GM12878 (cell line): ENCODE results near the gene PPT2. TPM values are rescaled to one million over a fixed set of nuclear protein-coding genes. Genes with fewer than 3 reads are reported as not detected.
A peak's percentile ranks its signal among the peaks of the same experiment; 100 is the strongest.

ENCODE experiments used
- ATAC-seq: fragments of 200-7000 bp; cut with Tn5 transposase; 3 replicates; pipeline ENCODE4 v1.9.1; 2020; ENCODE audit warnings: mild to moderate bottlenecking, moderate library complexity
- BruUV-seq: library from RNA; stranded (reverse); fragments of 400-500 nt; replicated peaks from 2 replicates; lab custom pipeline; 2021; lab: Mats Ljungman, UMichigan
- CTCF ChIA-PET: fragments of 300-600 bp; sonication (Branson Sonifier 250); formaldehyde crosslinking; extraction: SDS; loops from one replicate; lab custom pipeline; 2021; ENCODE audit warnings: inconsistent platforms; lab: Yijun Ruan, JAX
- POLR2A ChIA-PET: fragments of 350-600 bp; formaldehyde crosslinking; extraction: SDS; loops from one replicate; lab custom pipeline; 2021; ENCODE audit warnings: inconsistent platforms; lab: Charles Lee
- RAD21 ChIA-PET: fragments of 300-600 bp; sonication (Branson Sonifier 250); formaldehyde crosslinking; loops from one replicate; lab custom pipeline; 2023; ENCODE audit warnings: antibody characterized with exemption; ENCODE audit not compliant: unreplicated experiment; lab: Charles Lee
- SMC1A ChIA-PET: fragments of 300-600 bp; sonication (Branson Sonifier 250); formaldehyde crosslinking; loops from one replicate; lab custom pipeline; 2023; ENCODE audit not compliant: unreplicated experiment, uncharacterized antibody; lab: Charles Lee
- DNase-seq: peaks from one replicate; pipeline ENCODE4 v3.0.0-alpha.2; 2011; ENCODE audit warnings: low read depth, low spot score
- FAIRE-seq: peaks from 3 replicates; lab custom pipeline; 2011; peaks lifted over from hg19 to GRCh38; lab: Jason Lieb, UNC
- H2AFZ ChIP-seq: 2 replicates; pipeline ENCODE4 v1.6.0; 2011; ENCODE audit warnings: low read depth, low read length, control low read depth; ENCODE audit not compliant: control insufficient read depth
- H3K27ac ChIP-seq: 2 replicates; pipeline ENCODE4 v1.5.1; 2011; ENCODE audit warnings: control low read depth; ENCODE audit not compliant: control insufficient read depth, insufficient read depth
- H3K27me3 ChIP-seq, 2 experiments: replicated peaks in 1 of 2; 2 replicates each; pipeline versions ENCODE4 v1.6.0 to v1.6.1; 2011; ENCODE audit warnings: low read length in 1 of 2; ENCODE audit not compliant: control insufficient read depth in 2 of 2, insufficient read depth in 2 of 2
- H3K36me3 ChIP-seq, 2 experiments: 2 replicates each; pipeline ENCODE4 v1.5.1; 2011; ENCODE audit warnings: low read length in 1 of 2; ENCODE audit not compliant: control insufficient read depth in 2 of 2, insufficient read depth in 2 of 2
- H3K4me1 ChIP-seq: 2 replicates; pipeline ENCODE4 v1.6.1; 2011; ENCODE audit warnings: mild to moderate bottlenecking, low read length, moderate library complexity, mixed read lengths; ENCODE audit not compliant: control insufficient read depth, insufficient read depth
- H3K4me2 ChIP-seq: 2 replicates; pipeline ENCODE4 v1.6.0; 2011; ENCODE audit warnings: control low read depth; ENCODE audit not compliant: control insufficient read depth, insufficient read depth
- H3K4me3 ChIP-seq: fragments of 200-600 bp; sonication (generic); 2 replicates; pipeline ENCODE4 v1.5.1; 2016
- H3K79me2 ChIP-seq: 2 replicates; pipeline ENCODE4 v1.6.0; 2011; ENCODE audit warnings: low read length; ENCODE audit not compliant: control insufficient read depth, insufficient read depth
- H3K9ac ChIP-seq: 2 replicates; pipeline ENCODE4 v1.8.0; 2011; ENCODE audit warnings: low read length, control low read depth, mixed read lengths; ENCODE audit not compliant: control insufficient read depth, insufficient read depth
- H3K9me3 ChIP-seq: replicated peaks from 3 replicates; pipeline ENCODE4 v1.5.1; 2011; ENCODE audit warnings: mild to moderate bottlenecking, low read length; ENCODE audit not compliant: control insufficient read depth, insufficient read depth
- H4K20me1 ChIP-seq: 2 replicates; pipeline ENCODE4 v1.6.0; 2011; ENCODE audit not compliant: control insufficient read depth, insufficient read depth
- BMI1 ChIP-seq: fragments of 450-650 bp; IDR thresholded peaks from 2 replicates; pipeline ENCODE4 v1.6.1; 2016; ENCODE audit warnings: mild to moderate bottlenecking, moderate library complexity, borderline replicate concordance
- BRCA1 ChIP-seq: IDR thresholded peaks from 2 replicates; pipeline ENCODE4 v1.6.1; 2011; ENCODE audit warnings: low read depth, low read length, improper control_type of control experiment
- CBX3 ChIP-seq: fragments of 200-600 bp; sonication (generic); IDR thresholded peaks from 2 replicates; pipeline ENCODE4 v1.6.1; 2016; ENCODE audit warnings: low read depth, borderline replicate concordance
- CEBPZ ChIP-seq: fragments of 150-350 bp; IDR thresholded peaks from 2 replicates; pipeline ENCODE4 v1.6.1; 2016; ENCODE audit warnings: low read depth, low read length
- CREB1 ChIP-seq: IDR thresholded peaks from 2 replicates; pipeline ENCODE4 v1.6.1; 2012; ENCODE audit warnings: low read depth, mild to moderate bottlenecking, inconsistent platforms
- IRF5 ChIP-seq: fragments of 450-650 bp; IDR thresholded peaks from 2 replicates; pipeline ENCODE4 v1.6.1; 2017; ENCODE audit warnings: borderline replicate concordance
- JUND ChIP-seq: IDR thresholded peaks from 2 replicates; pipeline ENCODE4 v1.6.1; 2012; ENCODE audit warnings: low read depth, mild to moderate bottlenecking, low read length, improper control_type of control experiment, moderate library complexity
- RCOR1 ChIP-seq: conservative IDR thresholded peaks from 2 replicates; pipeline ENCODE4 v1.6.1; 2012; ENCODE audit warnings: low read depth, low read length, improper control_type of control experiment
- TAF1 ChIP-seq: IDR thresholded peaks from 2 replicates; pipeline ENCODE4 v1.6.1; 2011; ENCODE audit warnings: mild to moderate bottlenecking, low read depth, low read length, borderline replicate concordance
- ZBTB11 ChIP-seq: fragments of 450-650 bp; formaldehyde crosslinking; IDR thresholded peaks from 2 replicates; pipeline ENCODE4 v1.5.0; 2022; ENCODE audit warnings: mild to moderate bottlenecking, missing genetic modification characterization
- WGBS: methylation state at CpG from one replicate; pipeline ENCODE4 v1.1.6; 2016; ENCODE audit warnings: low lambda C conversion rate; ENCODE audit not compliant: insufficient replicate concordance, insufficient coverage; ENCODE audit errors: missing lambda C conversion rate; 5-methylcytosine and 5-hydroxymethylcytosine counted together
- in situ Hi-C: fragments of 300-500 bp; cut with MboI; formaldehyde crosslinking; loops from 9 replicates; pipeline ENCODE4 v1.14.3; 2018; ENCODE audit warnings: mixed read lengths
- intact Hi-C: fragments of 100-400 bp; cut with micrococcal nuclease; formaldehyde crosslinking; loops from one replicate; pipeline ENCODE4 v1.14.2; 2022; ENCODE audit not compliant: unreplicated experiment
- polyA plus RNA-seq, 11 experiments: library from polyadenylated mRNA; depleted of rRNA in 4 of 11; unstranded in 6 of 11; stranded (reverse) in 5 of 11; fragments of >200 nt; fragmentation: Nextera tagmentation in 4 of 11; fragmentation: Illumina TruSeq in 1 of 11; extraction: Ambion mirVana in 4 of 11; extraction: Trizol in 1 of 11; gene quantifications; 1 replicate in 1 of 11; 2 replicates in 10 of 11; pipeline versions ENCODE4 v1.2.1 to v1.2.3, GENCODE V29; 2011 to 2016; ENCODE audit warnings: inconsistent platforms in 2 of 11, missing spikeins in 2 of 11, low read depth in 1 of 11
- total RNA-seq, 4 experiments: library from RNA; depleted of rRNA in 3 of 4; stranded (reverse); fragments of >200 nt in 3 of 4; fragmentation: Illumina TruSeq in 1 of 4; extraction: Trizol in 1 of 4; gene quantifications; 2 replicates each; pipeline versions ENCODE4 v1.2.1 to v1.2.3, GENCODE V29; 2013 to 2021

Gene PPT2
- total and polyA plus RNA-seq, 10 of the 15 experiments (the other 5 are each of a cell fraction or from before 2014, with no cell fraction given) = 1.3 to 25.5 (median 5.5) TPM

GRCh38 chr6:32167761-32168262 lies 13.9 kb downstream of the PPT2 start (continued):
- TF ChIP-seq ZBTB11 (CRISPR knock-in tag) (no peak), JUND (no peak), CBX3 (no peak)

- ChIA-PET CTCF (no interaction called here), RAD21 (no interaction called here)
- ATAC-seq = no peak
- TF ChIP-seq TAF1 = no peak
- no peak for TF ChIP-seq ZBTB11 (CRISPR knock-in tag)
- TF ChIP-seq BMI1 = no peak
- TF ChIP-seq CREB1 = no peak
- TF ChIP-seq RCOR1 = no peak
- no peak for TF ChIP-seq BRCA1
- TF ChIP-seq CEBPZ = no peak
- no peak for TF ChIP-seq IRF5
Measured at GRCh38 chr6:32168350-32168749, 14.4 kb downstream of the PPT2 start.

More at GRCh38 chr6:32168350-32168749, 14.4 kb downstream of the PPT2 start:
- Histone ChIP-seq H3K27ac (no peak overlapping the region), H2AFZ (no peak overlapping the region), H4K20me1 (no peaks in the 10 kb centered on the region; the same call in 1 of the 2 replicates), H3K4me2 (no peak overlapping the region), H3K4me1 (no peaks in the 10 kb centered on the region), H3K9me3 (no peaks in the 10 kb centered on the region), H3K4me3 (no peak overlapping the region), H3K36me3 (peaks cover 0 to 3% of the 10 kb centered on the region in 2 experiments; a peak in 1 of 4 replicates), H3K27me3 (no peaks in the 10 kb centered on the region), H3K9ac (no peak overlapping the region), H3K79me2 (no peaks in the 10 kb centered on the region)
- in situ Hi-C loops = no loop called here
- FAIRE-seq (no peak), DNase-seq (no peak)
- TSS peak; percentile 73 for BruUV-seq
- intact Hi-C loops = no loop called here
- ChIA-PET POLR2A (no interaction called here), SMC1A (no interaction called here)
- WGBS = 26% methylated on average over 2 of the region's 2 CpGs
